HEK293T (cell line): Measurements from ENCODE around the gene LNX1.

Source experiments
- CTCF ChIA-PET: fragments of 350-600 bp; formaldehyde crosslinking; extraction: SDS; loops from one replicate; lab custom pipeline; 2021; ENCODE audit warnings: antibody characterized with exemption, inconsistent platforms; lab: Yijun Ruan, JAX
- POLR2A ChIA-PET: fragments of 350-600 bp; formaldehyde crosslinking; extraction: SDS; loops from one replicate; lab custom pipeline; 2020; ENCODE audit warnings: antibody characterized with exemption, inconsistent platforms; lab: Yijun Ruan, JAX
- DNase-seq: peaks from one replicate; pipeline ENCODE4 v3.0.0; 2012; ENCODE audit warnings: mixed read lengths; ENCODE audit errors: extremely low spot score
- ARNT ChIP-seq: fragments of 450-650 bp; IDR thresholded peaks from 2 replicates; pipeline ENCODE4 v1.6.1; 2017; ENCODE audit warnings: mild to moderate bottlenecking
- BHLHE40 ChIP-seq: fragments of 450-650 bp; IDR thresholded peaks from 2 replicates; pipeline ENCODE4 v1.6.1; 2016; ENCODE audit warnings: mild to moderate bottlenecking, moderate library complexity, borderline replicate concordance
- CTBP1 ChIP-seq: fragments of 450-650 bp; IDR thresholded peaks from 2 replicates; pipeline ENCODE4 v1.6.1; 2016; ENCODE audit warnings: borderline replicate concordance
- ELF4 ChIP-seq: fragments of 450-650 bp; IDR thresholded peaks from 2 replicates; pipeline ENCODE4 v1.6.1; 2017; ENCODE audit warnings: antibody characterized with exemption
- FOXA1 ChIP-seq: fragments of 450-650 bp; IDR thresholded peaks from 2 replicates; pipeline ENCODE4 v1.6.1; 2016; ENCODE audit warnings: mild to moderate bottlenecking
- FOXK2 ChIP-seq: fragments of 450-650 bp; IDR thresholded peaks from 2 replicates; pipeline ENCODE4 v1.6.1; 2016; ENCODE audit warnings: mild to moderate bottlenecking
- FOXM1 ChIP-seq: fragments of 450-650 bp; IDR thresholded peaks from 2 replicates; pipeline ENCODE4 v1.6.1; 2017; ENCODE audit warnings: mild to moderate bottlenecking, borderline replicate concordance
- HDGF ChIP-seq: fragments of 450-650 bp; IDR thresholded peaks from 2 replicates; pipeline ENCODE4 v1.6.1; 2017; ENCODE audit warnings: antibody characterized with exemption, borderline replicate concordance
- L3MBTL2 ChIP-seq: fragments of 450-650 bp; conservative IDR thresholded peaks from 2 replicates; pipeline ENCODE4 v1.6.1; 2016; ENCODE audit warnings: mild to moderate bottlenecking
- LEF1 ChIP-seq: fragments of 450-650 bp; IDR thresholded peaks from 2 replicates; pipeline ENCODE4 v1.6.1; 2017; ENCODE audit warnings: mild to moderate bottlenecking, borderline replicate concordance
- NFRKB ChIP-seq: fragments of 450-650 bp; IDR thresholded peaks from 2 replicates; pipeline ENCODE4 v1.6.1; 2016; ENCODE audit warnings: mild to moderate bottlenecking, moderate library complexity
- PKNOX1 ChIP-seq: fragments of 450-650 bp; IDR thresholded peaks from 2 replicates; pipeline ENCODE4 v1.6.1; 2016
- SP1 ChIP-seq: fragments of 450-650 bp; IDR thresholded peaks from 2 replicates; pipeline ENCODE4 v1.6.1; 2017
- SUZ12 ChIP-seq: fragments of 450-650 bp; IDR thresholded peaks from 2 replicates; pipeline ENCODE4 v1.6.1; 2016; ENCODE audit warnings: mild to moderate bottlenecking
- TARDBP ChIP-seq: fragments of 450-650 bp; IDR thresholded peaks from 2 replicates; pipeline ENCODE4 v1.6.1; 2016
- ZNF384 ChIP-seq: fragments of 450-650 bp; IDR thresholded peaks from 2 replicates; pipeline ENCODE4 v1.6.1; 2016

Gene LNX1

GRCh38 chr4:53618321-53618720, 27.0 kb upstream of the LNX1 start:
- ChIA-PET CTCF (interaction anchor here (0.6 kb wide), 1 partner anchor 616 kb away, joined by 3 read pairs; no protein-coding TSS in a partner anchor), POLR2A (no interaction called here)
- no peak for DNase-seq
- TF ChIP-seq ELF4 (no peak), SUZ12 (no peak), PKNOX1 (no peak), TARDBP (no peak), L3MBTL2 (no peak), ARNT (no peak), LEF1 (no peak), FOXM1 (no peak), CTBP1 (no peak), NFRKB (no peak), ZNF384 (no peak), FOXA1 (no peak), BHLHE40 (no peak), SP1 (no peak)

- TF ChIP-seq LEF1, result no peak
- TF ChIP-seq BHLHE40, result no peak
- no peak for TF ChIP-seq CTBP1
- TF ChIP-seq ARNT, result no peak
- TF ChIP-seq TARDBP, result no peak
- no peak for TF ChIP-seq HDGF
- TF ChIP-seq ZNF384, result no peak
- TF ChIP-seq ELF4, result no peak
- no peak for TF ChIP-seq FOXM1
- TF ChIP-seq SUZ12, result no peak
- TF ChIP-seq SP1, result no peak
- ChIA-PET POLR2A (interaction anchor here (0.8 kb wide), 1 partner anchor 13 kb away, joined by 3 read pairs; no protein-coding TSS in a partner anchor), CTCF (interaction anchor here (0.7 kb wide), 1 partner anchor 665 kb away, joined by 3 read pairs; no protein-coding TSS in a partner anchor)
- DNase-seq, result no peak
Observed at GRCh38 chr4:53617101-53617680, 25.9 kb upstream of the LNX1 start.

GRCh38 chr4:53616219-53616618, 24.9 kb upstream of the LNX1 start:
- ChIA-PET POLR2A (no interaction called here), CTCF (interaction anchor here (0.7 kb wide), 1 partner anchor 664 kb away, joined by 3 read pairs; no protein-coding TSS in a partner anchor)
- DNase-seq, result no peak
- no peak for TF ChIP-seq FOXM1
- no peak for TF ChIP-seq FOXA1
- TF ChIP-seq ELF4, result no peak
- no peak for TF ChIP-seq LEF1

- POLR2A ChIA-PET, result no interaction called here
- CTCF ChIA-PET, result no interaction called here
- DNase-seq, result no peak
- TF ChIP-seq FOXA1, result no peak
- no peak for TF ChIP-seq SP1
- TF ChIP-seq FOXK2, result no peak
- TF ChIP-seq HDGF, result no peak
- TF ChIP-seq NFRKB, result no peak
- TF ChIP-seq SUZ12, result no peak
- TF ChIP-seq ZNF384, result no peak
- no peak for TF ChIP-seq ARNT
- no peak for TF ChIP-seq BHLHE40
- TF ChIP-seq L3MBTL2, result no peak
- TF ChIP-seq TARDBP, result no peak
- no peak for TF ChIP-seq FOXM1
- no peak for TF ChIP-seq LEF1
- TF ChIP-seq CTBP1, result no peak
Observed at GRCh38 chr4:53614591-53614990, 23.3 kb upstream of the LNX1 start.

GRCh38 chr4:53613428-53613827, 22.1 kb upstream of the LNX1 start:
- CTCF ChIA-PET, result no interaction called here
- no peak for DNase-seq
- TF ChIP-seq FOXA1 (no peak), BHLHE40 (no peak), SUZ12 (no peak), L3MBTL2 (no peak), SP1 (no peak), LEF1 (no peak), FOXK2 (no peak), CTBP1 (no peak), ELF4 (no peak), ARNT (no peak), TARDBP (no peak)
- POLR2A ChIA-PET, result no interaction called here

- DNase-seq, result no peak
- TF ChIP-seq L3MBTL2, result no peak
- TF ChIP-seq FOXK2, result no peak
- TF ChIP-seq FOXM1, result no peak
- TF ChIP-seq LEF1, result no peak
- no peak for TF ChIP-seq ZNF384
- no peak for TF ChIP-seq FOXA1
- TF ChIP-seq HDGF, result no peak
- TF ChIP-seq ARNT, result no peak
- no peak for TF ChIP-seq NFRKB
- TF ChIP-seq BHLHE40, result no peak
- TF ChIP-seq CTBP1, result no peak
- TF ChIP-seq TARDBP, result no peak
- no peak for TF ChIP-seq SUZ12
- TF ChIP-seq SP1, result no peak
- no peak for TF ChIP-seq ELF4
- no peak for TF ChIP-seq PKNOX1
- CTCF ChIA-PET, result no interaction called here
- POLR2A ChIA-PET, result no interaction called here
Observed at GRCh38 chr4:53608649-53609048, 17.4 kb upstream of the LNX1 start.

- CTCF ChIA-PET, result no interaction called here
- no peak for DNase-seq
- POLR2A ChIA-PET, result no interaction called here
- TF ChIP-seq ELF4 (no peak), ARNT (no peak), FOXA1 (no peak), LEF1 (no peak), SUZ12 (no peak), TARDBP (no peak), NFRKB (no peak), BHLHE40 (no peak)
Observed at GRCh38 chr4:53608242-53608641, 17.0 kb upstream of the LNX1 start.
